ENCODE results near the gene SPSB1.

SPSB1 gene

GRCh38 chr1:9293241-9293532, 493 bp downstream of the SPSB1 start:
- POLR2A ChIA-PET: no interaction called here
- Histone ChIP-seq H3K4me1 (ENCODE audit: control insufficient read depth, insufficient read depth, low read length) (no peaks in the 10 kb centered on the region), H3K36me3 (ENCODE audit: control insufficient read depth in 2 of 2, insufficient read depth in 1 of 2, low read length in 2 of 2) (peaks cover 0 to 3% of the 10 kb centered on the region in 2 experiments; a peak in 1 of 3 replicates), H3K4me3 (ENCODE audit: low read depth, low read length) (peak overlapping the region; percentile 67), H3K27ac (ENCODE audit: extremely low read depth, low read depth, low read length) (peak overlapping the region; percentile 48; the same call in 1 of the 2 replicates), H3K9me3 (ENCODE audit: control insufficient read depth, insufficient read depth, low read depth, low read length) (no peaks in the 10 kb centered on the region)
- CTCF ChIA-PET: no interaction called here
- TF ChIP-seq ZNF560 (tag by site-specific recombination; IDR thresholded peaks at IDR 0.05; ENCODE audit: borderline replicate concordance) (no peak), GLIS2 (tag by site-specific recombination; IDR thresholded peaks at IDR 0.05) (peak; percentile 59; the same call in 1 of the 2 replicates)

- Histone ChIP-seq H3K9me3 (ENCODE audit: control insufficient read depth, insufficient read depth, low read depth, low read length) (no peaks in the 10 kb centered on the region), H3K4me1 (ENCODE audit: control insufficient read depth, insufficient read depth, low read length) (no peaks in the 10 kb centered on the region), H3K4me3 (ENCODE audit: low read depth, low read length) (peak overlapping the region; percentile 67), H3K36me3 (ENCODE audit: control insufficient read depth in 2 of 2, insufficient read depth in 1 of 2, low read length in 2 of 2) (peaks cover 0 to 3% of the 10 kb centered on the region in 2 experiments; a peak in 1 of 3 replicates), H3K27ac (ENCODE audit: extremely low read depth, low read depth, low read length) (peak overlapping the region; percentile 48; the same call in 1 of the 2 replicates)
- POLR2A ChIA-PET: no interaction called here
- CTCF ChIA-PET: no interaction called here
- TF ChIP-seq ZNF202 (tag by site-specific recombination; IDR thresholded peaks at IDR 0.05; ENCODE audit: borderline replicate concordance) (no peak), ZNF558 (tag by site-specific recombination; IDR thresholded peaks at IDR 0.05) (no peak), ZNF843 (tag by site-specific recombination; IDR thresholded peaks at IDR 0.05) (no peak), ZNF426 (tag by site-specific recombination; IDR thresholded peaks at IDR 0.05) (no peak), ZNF560 (tag by site-specific recombination; IDR thresholded peaks at IDR 0.05; ENCODE audit: borderline replicate concordance) (no peak), ZNF112 (tag by site-specific recombination; IDR thresholded peaks at IDR 0.05) (no peak), ZSCAN16 (tag by site-specific recombination; IDR thresholded peaks at IDR 0.05) (peak; percentile 54; the same call in 1 of the 2 replicates), ZIC2 (tag by site-specific recombination; IDR thresholded peaks at IDR 0.05) (peak; percentile 16), ZNF776 (tag by site-specific recombination; IDR thresholded peaks at IDR 0.05; ENCODE audit: borderline replicate concordance) (0 out of 2 replicates have a peak, but pooled peaks have one; percentile 45), ZNF514 (tag by site-specific recombination; IDR thresholded peaks at IDR 0.05) (no peak), ZNF837 (tag by site-specific recombination; IDR thresholded peaks at IDR 0.05) (peak; percentile 30; the same call in 1 of the 2 replicates), ZNF266 (tag by site-specific recombination; IDR thresholded peaks at IDR 0.05; ENCODE audit: low read depth) (peak; percentile 50; the same call in 1 of the 2 replicates), ZNF510 (tag by site-specific recombination; IDR thresholded peaks at IDR 0.05; ENCODE audit: insufficient replicate concordance) (no peak), ZBTB26 (tag by site-specific recombination; optimal IDR thresholded peaks at IDR 0.05) (peak; percentile 72), ZSCAN30 (tag by site-specific recombination; IDR thresholded peaks at IDR 0.05) (no peak), SP2 (tag by site-specific recombination; IDR thresholded peaks at IDR 0.05) (0 out of 2 replicates have a peak, but pooled peaks have one; percentile 19), ZNF548 (tag by site-specific recombination; IDR thresholded peaks at IDR 0.05) (peak; percentile 41; the same call in 1 of the 2 replicates), BCL11A (tag by site-specific recombination; IDR thresholded peaks at IDR 0.05; ENCODE audit: low read depth) (no peak; the same call in 1 of the 2 replicates), ZNF707 (tag by site-specific recombination; IDR thresholded peaks at IDR 0.05) (peak; percentile 37; the same call in 1 of the 2 replicates), ZNF354C (tag by site-specific recombination; IDR thresholded peaks at IDR 0.05; ENCODE audit: borderline replicate concordance, low read depth) (no peak), ZNF768 (tag by site-specific recombination; IDR thresholded peaks at IDR 0.05) (no peak; the same call in 1 of the 2 replicates), PRDM6 (tag by site-specific recombination; IDR thresholded peaks at IDR 0.05) (no peak), ZNF37A (tag by site-specific recombination; IDR thresholded peaks at IDR 0.05) (no peak), ZNF184 (tag by site-specific recombination; IDR thresholded peaks at IDR 0.05) (no peak), ZFP41 (tag by site-specific recombination; IDR thresholded peaks at IDR 0.05; ENCODE audit: borderline replicate concordance) (no peak), OVOL3 (tag by site-specific recombination; IDR thresholded peaks at IDR 0.05) (no peak), FEZF1 (tag by site-specific recombination; IDR thresholded peaks at IDR 0.05) (peak; percentile 6; the same call in 1 of the 2 replicates), HOXD13 (CRISPR knock-in tag; IDR thresholded peaks at IDR 0.05; ENCODE audit: borderline replicate concordance) (no peak), ZBTB10 (tag by site-specific recombination; IDR thresholded peaks at IDR 0.05) (peak; percentile 84)
These were observed 1.1 kb downstream of the SPSB1 start for GRCh38 chr1:9293533-9294404.
